GM06990 (cell line): ENCODE measurements around the gene SHTN1.

Source experiments
- DNase-seq: peaks from one replicate; pipeline ENCODE4 v3.0.0-alpha.2; 2011; ENCODE audit not compliant: insufficient read length; ENCODE audit errors: extremely low read depth
- H3K27me3 ChIP-seq: replicated peaks from 2 replicates; pipeline ENCODE4 v1.6.0; 2011; ENCODE audit warnings: low read length; ENCODE audit not compliant: control insufficient read depth, insufficient read depth
- H3K36me3 ChIP-seq: 2 replicates; pipeline ENCODE4 v1.5.1; 2011; ENCODE audit warnings: low read length; ENCODE audit not compliant: control insufficient read depth, insufficient read depth
- H3K4me3 ChIP-seq: replicated peaks from 2 replicates; pipeline ENCODE4 v1.5.1; 2011; ENCODE audit warnings: low read depth, mild to moderate bottlenecking, control low read depth, low read length
- TF ChIP-seq, protein P1 (sequence below): IDR thresholded peaks from 2 replicates; pipeline ENCODE4 v1.5.1; 2011; ENCODE audit warnings: low read length, control low read depth, mild to moderate bottlenecking, inconsistent platforms; ENCODE audit not compliant: insufficient read depth, poor library complexity, severe bottlenecking

The SHTN1 gene

DNA sequence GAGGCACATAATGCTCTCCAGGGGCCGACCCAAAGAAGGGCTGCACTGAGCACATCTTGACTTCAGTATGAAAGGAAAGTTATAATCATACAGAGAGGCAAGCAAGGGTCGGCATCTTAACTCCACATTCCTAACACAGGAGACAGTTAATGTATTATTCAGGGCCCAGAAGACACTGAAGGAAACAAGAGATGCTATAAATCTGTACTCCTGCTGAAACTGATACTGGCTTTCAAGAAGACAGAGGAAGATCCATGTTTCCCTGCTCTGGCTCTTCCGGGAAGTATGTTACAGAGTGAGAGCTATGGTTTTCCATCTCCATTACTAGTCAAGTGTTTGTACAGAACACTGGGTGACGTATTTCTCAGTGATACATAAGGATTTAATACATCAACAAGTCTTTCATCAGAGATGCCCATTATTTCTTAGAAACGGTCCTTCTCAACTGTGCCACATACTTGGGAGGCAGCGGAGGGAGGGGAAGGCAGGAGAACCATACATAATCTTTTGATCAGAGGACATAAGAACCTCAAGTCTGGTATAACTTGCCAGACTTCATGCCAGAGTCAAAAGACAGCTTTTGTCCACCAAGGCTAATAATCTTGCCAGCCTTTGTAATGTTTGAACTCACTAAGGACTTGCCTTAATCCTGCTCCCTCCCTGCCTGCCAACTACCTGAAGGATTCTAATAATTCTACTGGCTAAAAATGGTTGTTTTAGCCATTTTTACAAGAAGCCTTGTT lies 97.6 kb downstream of the SHTN1 start:
- Histone ChIP-seq H3K4me3 (no peak overlapping the region), H3K27me3 (no peaks in the 10 kb centered on the region), H3K36me3 (no peaks in the 10 kb centered on the region)
- no peak for DNase-seq
- TF ChIP-seq, protein P1, sequence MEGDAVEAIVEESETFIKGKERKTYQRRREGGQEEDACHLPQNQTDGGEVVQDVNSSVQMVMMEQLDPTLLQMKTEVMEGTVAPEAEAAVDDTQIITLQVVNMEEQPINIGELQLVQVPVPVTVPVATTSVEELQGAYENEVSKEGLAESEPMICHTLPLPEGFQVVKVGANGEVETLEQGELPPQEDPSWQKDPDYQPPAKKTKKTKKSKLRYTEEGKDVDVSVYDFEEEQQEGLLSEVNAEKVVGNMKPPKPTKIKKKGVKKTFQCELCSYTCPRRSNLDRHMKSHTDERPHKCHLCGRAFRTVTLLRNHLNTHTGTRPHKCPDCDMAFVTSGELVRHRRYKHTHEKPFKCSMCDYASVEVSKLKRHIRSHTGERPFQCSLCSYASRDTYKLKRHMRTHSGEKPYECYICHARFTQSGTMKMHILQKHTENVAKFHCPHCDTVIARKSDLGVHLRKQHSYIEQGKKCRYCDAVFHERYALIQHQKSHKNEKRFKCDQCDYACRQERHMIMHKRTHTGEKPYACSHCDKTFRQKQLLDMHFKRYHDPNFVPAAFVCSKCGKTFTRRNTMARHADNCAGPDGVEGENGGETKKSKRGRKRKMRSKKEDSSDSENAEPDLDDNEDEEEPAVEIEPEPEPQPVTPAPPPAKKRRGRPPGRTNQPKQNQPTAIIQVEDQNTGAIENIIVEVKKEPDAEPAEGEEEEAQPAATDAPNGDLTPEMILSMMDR = no peak

- no peak overlapping the region for H3K4me3 ChIP-seq
- H3K27me3 ChIP-seq = no peaks in the 10 kb centered on the region
- TF ChIP-seq, protein P1 = no peak
- no peak for DNase-seq
- no peaks in the 10 kb centered on the region for H3K36me3 ChIP-seq
Measured at GRCh38 chr10:116905845-116906210, 99.2 kb downstream of the SHTN1 start.

DNA sequence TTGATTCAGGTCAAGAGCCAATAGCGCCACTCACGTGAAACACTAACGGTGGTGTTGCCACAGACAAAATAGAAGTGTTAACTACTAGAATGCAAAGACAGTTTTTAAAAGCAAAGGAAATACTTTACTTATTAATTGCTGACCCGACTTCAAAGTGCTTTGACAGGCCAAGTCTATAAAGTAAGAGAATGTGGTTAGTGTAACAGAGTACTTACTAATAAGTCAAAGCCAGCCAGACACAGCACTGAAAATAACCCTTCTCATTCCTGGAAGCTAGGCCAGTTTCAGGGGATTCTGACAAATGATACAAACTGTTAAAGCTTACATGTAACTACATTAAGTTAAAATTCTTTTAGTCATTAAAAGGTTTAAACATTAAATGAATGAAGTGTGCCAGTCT lies 105.4 kb downstream of the SHTN1 start:
- Histone ChIP-seq H3K4me3 (no peak overlapping the region), H3K36me3 (no peaks in the 10 kb centered on the region), H3K27me3 (no peaks in the 10 kb centered on the region)
- TF ChIP-seq, protein P1 = no peak
- DNase-seq = no peak

GRCh38 chr10:116893686-116894037 lies 111.3 kb downstream of the SHTN1 start:
- H3K4me3 ChIP-seq = no peak overlapping the region
- TF ChIP-seq, protein P1 = no peak
- no peaks in the 10 kb centered on the region for H3K36me3 ChIP-seq
- DNase-seq = no peak
- no peaks in the 10 kb centered on the region for H3K27me3 ChIP-seq

GRCh38 chr10:116892907-116893685 lies 111.9 kb downstream of the SHTN1 start:
- Histone ChIP-seq H3K36me3 (no peaks in the 10 kb centered on the region), H3K27me3 (no peaks in the 10 kb centered on the region), H3K4me3 (no peak overlapping the region)
- DNase-seq = no peak
- TF ChIP-seq, protein P1 = no peak
